SK-N-SH (cell line): Measurements from ENCODE around the gene PRR20G. TPM values are rescaled to one million over a fixed set of nuclear protein-coding genes. Genes with fewer than 3 reads are reported as not detected.
"Not testable (repeated sequence)": the region's sequence is repeated elsewhere in the genome, so short reads cannot be mapped to it uniquely, and the experiment has no call there.

Source experiments
- CTCF ChIA-PET: fragments of 300-600, 350-600 bp; formaldehyde crosslinking; extraction: SDS; loops from one replicate; lab custom pipeline; 2021; lab: Yijun Ruan, JAX
- POLR2A ChIA-PET: fragments of 350-600 bp; sonication (Branson Sonifier 250); formaldehyde crosslinking; extraction: SDS; loops from one replicate; lab custom pipeline; 2020; ENCODE audit warnings: antibody characterized with exemption, inconsistent platforms; lab: Yijun Ruan, JAX
- DNase-seq: peaks from one replicate; pipeline ENCODE4 v3.0.0; 2012
- H2AFZ ChIP-seq: fragments of 200-600 bp; sonication (generic); 2 replicates; pipeline ENCODE4 v1.8.1; 2016; ENCODE audit warnings: antibody characterized with exemption, mild to moderate bottlenecking, low read depth
- H3F3A ChIP-seq: fragments of 200-600 bp; sonication (generic); replicated peaks from 2 replicates; pipeline ENCODE3; 2016; ENCODE audit warnings: antibody characterized with exemption, mild to moderate bottlenecking; ENCODE audit not compliant: insufficient read depth
- H3K27ac ChIP-seq, 2 experiments: fragments of 200-500 bp in 1 of 2; fragments of 200-600 bp in 1 of 2; sonication (Bioruptor generic) in 1 of 2; sonication (generic), shearing (Covaris generic) in 1 of 2; 2 replicates each; pipeline versions ENCODE4 v1.5.1 to v1.6.1; 2014 to 2016; ENCODE audit warnings: low read depth in 2 of 2, inconsistent platforms in 1 of 2, low read length in 1 of 2, mild to moderate bottlenecking in 1 of 2, mixed read lengths in 1 of 2
- H3K27me3 ChIP-seq: fragments of 200-600 bp; sonication (generic), shearing (Covaris generic); 2 replicates; pipeline ENCODE4 v1.6.1; 2016; ENCODE audit warnings: mixed run types; ENCODE audit not compliant: insufficient read depth
- H3K36me3 ChIP-seq, 2 experiments: fragments of 200-500 bp in 1 of 2; fragments of 200-600 bp in 1 of 2; sonication (Bioruptor generic) in 1 of 2; sonication (generic) in 1 of 2; replicated peaks in 1 of 2; 2 replicates each; pipeline versions ENCODE3 to v1.5.1; 2014 to 2016; ENCODE audit warnings: low read length in 1 of 2, mild to moderate bottlenecking in 1 of 2; ENCODE audit not compliant: insufficient read depth in 2 of 2, control insufficient read depth in 1 of 2
- H3K4me1 ChIP-seq, 2 experiments: fragments of 200-500 bp in 1 of 2; fragments of 200-600 bp in 1 of 2; sonication (Bioruptor generic) in 1 of 2; sonication (generic), shearing (Covaris generic) in 1 of 2; 2 replicates each; pipeline versions ENCODE4 v1.5.1 to v1.6.1; 2014 to 2016; ENCODE audit warnings: low read depth in 1 of 2, low read length in 1 of 2, mixed run types in 1 of 2; ENCODE audit not compliant: insufficient read depth in 2 of 2, control insufficient read depth in 1 of 2
- H3K4me2 ChIP-seq: fragments of 200-600 bp; sonication (generic), shearing (Covaris generic); 2 replicates; pipeline ENCODE4 v1.6.1; 2017; ENCODE audit warnings: mixed run types
- H3K4me3 ChIP-seq, 2 experiments: fragments of 200-500 bp in 1 of 2; fragments of 200-600 bp in 1 of 2; sonication (Bioruptor generic) in 1 of 2; sonication (generic), shearing (Covaris generic) in 1 of 2; 2 replicates each; pipeline versions ENCODE4 v1.5.1 to v1.8.1; 2014 to 2016; ENCODE audit warnings: low read depth in 2 of 2, inconsistent platforms in 1 of 2, low read length in 1 of 2, mild to moderate bottlenecking in 1 of 2, mixed read lengths in 1 of 2, moderate library complexity in 1 of 2
- H3K79me2 ChIP-seq: fragments of 200-600 bp; sonication (generic); 2 replicates; pipeline ENCODE4 v1.8.1; 2017; ENCODE audit warnings: mild to moderate bottlenecking; ENCODE audit not compliant: insufficient read depth
- H3K9ac ChIP-seq: fragments of 200-600 bp; sonication (generic); 2 replicates; pipeline ENCODE4 v1.6.1; 2017; ENCODE audit warnings: mixed run types
- H3K9me2 ChIP-seq: fragments of 200-600 bp; sonication (generic); 2 replicates; pipeline ENCODE4 v1.6.1; 2017; ENCODE audit warnings: mixed run types
- H3K9me3 ChIP-seq: fragments of 200-600 bp; sonication (generic); 2 replicates; pipeline ENCODE4 v1.6.1; 2017; ENCODE audit warnings: mixed run types, mild to moderate bottlenecking, moderate library complexity
- H4K20me1 ChIP-seq: fragments of 200-600 bp; sonication (generic); 2 replicates; pipeline ENCODE4 v1.6.1; 2017; ENCODE audit warnings: mild to moderate bottlenecking, mixed run types; ENCODE audit not compliant: insufficient read depth
- FOXM1 ChIP-seq: IDR thresholded peaks from 2 replicates; pipeline ENCODE4 v1.4.0; 2012; ENCODE audit warnings: low read depth, mild to moderate bottlenecking
- MAX ChIP-seq: IDR thresholded peaks from 2 replicates; pipeline ENCODE4 v1.4.0; 2012; ENCODE audit warnings: low read depth
- POLR2AphosphoS5 ChIP-seq: IDR thresholded peaks from 2 replicates; pipeline ENCODE4 v1.6.1; 2012; ENCODE audit warnings: low read depth, low read length
- RXRA ChIP-seq: IDR thresholded peaks from 2 replicates; pipeline ENCODE4 v1.4.0; 2012; ENCODE audit warnings: low read depth, mild to moderate bottlenecking, borderline replicate concordance
- SMC3 ChIP-seq: IDR thresholded peaks from 2 replicates; pipeline ENCODE4 v1.6.1; 2012; ENCODE audit warnings: low read depth, low read length, improper control_type of control experiment
- TCF12 ChIP-seq: IDR thresholded peaks from 2 replicates; pipeline ENCODE4 v1.4.0; 2012
- USF1 ChIP-seq: IDR thresholded peaks from 2 replicates; pipeline ENCODE4 v1.4.0; 2012; ENCODE audit warnings: low read depth, borderline replicate concordance
- WGBS: methylation state at CpG from one replicate; pipeline ENCODE4 v1.1.6; 2017; ENCODE audit warnings: low lambda C conversion rate; 5-methylcytosine and 5-hydroxymethylcytosine counted together
- polyA plus RNA-seq, 3 experiments: library from polyadenylated mRNA; depleted of rRNA; stranded (reverse); fragments of >200 nt; gene quantifications; 2 replicates each; pipeline ENCODE4 v1.2.3, GENCODE V29; 2012

Gene PRR20G
- polyA plus RNA-seq, 1 of the 3 experiments (the other 2 are of a cell fraction), result not detected

DNA sequence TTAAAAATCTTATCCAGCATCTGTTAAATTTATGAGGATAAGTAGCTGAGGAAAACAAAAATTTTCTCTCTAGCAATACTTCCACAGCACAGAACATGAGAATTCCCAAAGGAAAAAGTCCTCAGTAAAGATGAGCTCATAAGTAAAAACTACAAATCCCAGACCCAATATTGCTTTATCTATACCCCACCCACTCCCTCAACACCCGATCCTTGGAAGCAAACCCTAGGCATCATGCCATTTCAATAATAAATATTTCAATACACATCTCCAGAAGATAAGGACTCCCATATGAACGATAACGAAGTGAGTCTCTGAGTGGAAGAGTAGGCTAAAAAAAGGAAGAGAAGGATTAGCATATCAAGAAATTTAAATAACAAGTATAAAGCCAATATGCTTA is 8.3 kb upstream of the PRR20G start:
- ChIA-PET POLR2A (no interaction called here), CTCF (no interaction called here)
- no peaks in the 10 kb centered on the region for H3F3A ChIP-seq
- no peak overlapping the region for H2AFZ ChIP-seq
- WGBS, result 51% methylated on average over 3 of the region's 3 CpGs
- H3K4me1 ChIP-seq, result no peaks in the 10 kb centered on the region
- DNase-seq, result no peak
- no peaks in the 10 kb centered on the region for H3K9me3 ChIP-seq
- no peaks in the 10 kb centered on the region for H3K36me3 ChIP-seq
- TF ChIP-seq MAX (no peak), RXRA (no peak), SMC3 (no peak)
- TF ChIP-seq, all 33 proteins: peak for 0
- H3K9ac ChIP-seq, result no peak overlapping the region
- H3K4me3 ChIP-seq, result no peak overlapping the region
- peaks cover 9% of the 10 kb centered on the region; the same call in 1 of the 2 replicates for H3K27me3 ChIP-seq
- no peak overlapping the region for H3K27ac ChIP-seq
- no peak overlapping the region for H3K4me2 ChIP-seq
- no peaks in the 10 kb centered on the region for H3K9me2 ChIP-seq
- no peaks in the 10 kb centered on the region for H3K79me2 ChIP-seq
- H4K20me1 ChIP-seq, result no peaks in the 10 kb centered on the region

DNA sequence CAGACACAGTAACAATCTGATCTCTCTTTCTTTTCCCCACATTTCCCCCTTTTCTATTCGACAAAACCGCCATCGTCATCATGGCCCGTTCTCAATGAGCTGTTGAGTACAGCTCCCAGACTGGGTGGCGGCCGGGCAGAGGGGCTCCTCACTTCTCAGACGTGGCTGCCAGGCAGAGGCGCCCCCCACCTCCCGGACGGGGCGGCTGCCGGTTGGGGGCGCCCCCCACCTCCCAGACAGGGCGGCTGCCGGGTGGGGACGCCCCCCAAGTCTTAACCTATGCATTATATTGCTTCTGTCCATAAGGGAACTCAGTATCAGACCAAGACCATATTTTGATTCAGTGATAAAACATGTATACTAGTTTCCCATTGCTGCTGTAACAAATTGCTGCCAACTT is 5.8 kb upstream of the PRR20G start:
- 72% methylated on average over 11 of the region's 16 CpGs for WGBS
- H3K9me3 ChIP-seq, H3K27ac ChIP-seq, H3K4me2 ChIP-seq, H4K20me1 ChIP-seq, DNase-seq, H3F3A ChIP-seq, POLR2A ChIA-PET, H3K9me2 ChIP-seq, H3K9ac ChIP-seq, H3K4me3 ChIP-seq, H3K79me2 ChIP-seq, H3K36me3 ChIP-seq, H3K27me3 ChIP-seq, H3K4me1 ChIP-seq, H2AFZ ChIP-seq: not testable (repeated sequence)
- CTCF ChIA-PET, result interaction anchor here (1.0 kb wide), 1 partner anchor 614 kb away, joined by 3 read pairs; no protein-coding TSS in a partner anchor

GRCh38 chr3:127291611-127292010 is 3.8 kb upstream of the PRR20G start:
- H3K4me2 ChIP-seq, result no peak overlapping the region
- H3K9ac ChIP-seq, result no peak overlapping the region
- no peaks in the 10 kb centered on the region for H3K9me3 ChIP-seq
- ChIA-PET CTCF (interaction anchor here (0.8 kb wide), 1 partner anchor 9 kb away, joined by 3 read pairs; no protein-coding TSS in a partner anchor), POLR2A (no interaction called here)
- H3F3A ChIP-seq, result no peaks in the 10 kb centered on the region
- no peaks in the 10 kb centered on the region for H4K20me1 ChIP-seq
- TF ChIP-seq POLR2AphosphoS5 (no peak), FOXM1 (no peak), USF1 (no peak), TCF12 (no peak), MAX (no peak)
- no peak overlapping the region for H3K4me3 ChIP-seq
- no peaks in the 10 kb centered on the region for H3K36me3 ChIP-seq
- H3K9me2 ChIP-seq, result no peaks in the 10 kb centered on the region
- peaks cover 5% of the 10 kb centered on the region; the same call in 1 of the 2 replicates for H3K27me3 ChIP-seq
- no peak overlapping the region for H2AFZ ChIP-seq
- H3K4me1 ChIP-seq, result no peaks in the 10 kb centered on the region
- no peak overlapping the region for H3K27ac ChIP-seq
- no peaks in the 10 kb centered on the region for H3K79me2 ChIP-seq
- no peak for DNase-seq
